ENCODE measurements around the gene SPATA16.
"Not testable (repeated sequence)": the region's sequence is repeated elsewhere in the genome, so short reads cannot be mapped to it uniquely, and the experiment has no call there.

The SPATA16 gene

DNA sequence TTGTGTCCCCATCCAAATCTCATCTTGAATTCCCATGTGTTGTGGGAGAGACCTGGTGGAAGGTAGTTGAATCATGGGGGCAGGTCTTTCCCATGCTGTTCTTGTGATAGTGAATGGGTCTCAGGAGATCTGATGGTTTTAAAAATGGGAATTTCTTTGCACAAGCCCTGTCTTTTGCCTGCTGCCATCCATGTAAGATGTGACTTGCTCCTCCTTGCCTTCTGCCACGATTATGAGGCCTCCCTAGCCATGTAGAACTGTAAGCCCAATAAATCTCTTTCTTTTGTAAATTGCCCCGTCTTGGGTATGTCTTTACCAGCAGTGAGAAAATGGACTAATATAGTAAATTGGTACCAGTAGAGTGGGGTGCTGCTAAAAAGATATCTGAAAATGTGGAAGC is 261.7 kb downstream of the SPATA16 start:
- DNase-seq (ENCODE audit: low spot score) = not testable (repeated sequence)

DNA sequence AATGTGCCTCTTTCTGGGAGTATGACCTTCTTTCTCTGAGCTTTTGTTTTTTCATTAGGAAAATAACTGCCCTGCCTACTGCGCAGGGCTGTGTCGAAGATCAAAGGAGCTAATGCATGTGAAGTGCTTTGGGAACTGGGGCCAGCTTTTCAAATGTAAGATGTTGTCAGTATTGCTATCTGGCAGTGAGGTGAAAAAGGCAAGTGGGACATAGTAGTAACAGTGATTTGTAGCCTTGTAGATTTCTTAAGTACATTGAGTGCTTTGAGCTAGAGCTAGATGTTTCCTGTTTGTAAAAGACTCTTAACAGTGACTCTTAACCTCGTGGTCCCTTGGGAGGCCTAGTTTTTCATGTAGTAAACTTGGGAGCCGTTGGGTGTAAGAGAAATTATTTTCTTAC is 264.0 kb downstream of the SPATA16 start:
- DNase-seq (ENCODE audit: low spot score) = no peak

DNA sequence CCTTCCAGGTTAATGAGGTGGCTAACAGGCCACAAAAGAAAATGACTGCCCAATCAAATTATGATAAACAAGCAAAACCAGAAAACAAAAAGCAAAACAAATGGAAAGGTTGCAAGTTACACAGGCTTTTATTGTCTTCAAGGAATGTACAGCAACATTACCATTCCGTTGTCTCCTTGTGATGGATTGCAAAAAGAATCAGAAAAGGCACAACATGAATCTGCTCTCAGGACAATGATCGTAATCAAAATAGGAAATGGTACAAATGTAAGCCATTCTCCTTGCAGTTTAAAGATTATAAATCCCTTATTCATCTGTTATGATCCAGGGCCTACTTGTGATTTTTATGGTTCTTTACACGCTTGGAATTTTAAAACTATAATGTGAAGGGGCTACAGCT is 264.7 kb downstream of the SPATA16 start:
- DNase-seq (ENCODE audit: low spot score) = no peak

DNA sequence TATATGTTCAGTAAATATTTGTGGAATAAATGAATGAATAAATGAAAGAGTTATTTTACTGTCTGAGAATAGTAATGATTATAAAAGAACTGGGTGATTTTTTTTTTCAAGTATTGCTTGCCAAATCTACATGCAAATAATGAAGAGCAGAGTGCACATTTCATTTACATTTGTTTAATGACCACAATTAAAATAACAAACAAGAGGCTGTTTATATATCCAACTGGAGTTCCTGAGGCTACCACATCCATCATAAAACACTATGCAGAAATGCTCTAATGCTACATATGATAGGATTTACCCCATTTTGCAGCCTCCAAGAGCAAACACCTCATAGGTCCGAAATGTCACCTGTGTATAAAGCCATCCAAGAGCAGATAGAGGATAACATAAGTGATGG is 266.0 kb downstream of the SPATA16 start:
- no peak for DNase-seq (ENCODE audit: low spot score)

DNA sequence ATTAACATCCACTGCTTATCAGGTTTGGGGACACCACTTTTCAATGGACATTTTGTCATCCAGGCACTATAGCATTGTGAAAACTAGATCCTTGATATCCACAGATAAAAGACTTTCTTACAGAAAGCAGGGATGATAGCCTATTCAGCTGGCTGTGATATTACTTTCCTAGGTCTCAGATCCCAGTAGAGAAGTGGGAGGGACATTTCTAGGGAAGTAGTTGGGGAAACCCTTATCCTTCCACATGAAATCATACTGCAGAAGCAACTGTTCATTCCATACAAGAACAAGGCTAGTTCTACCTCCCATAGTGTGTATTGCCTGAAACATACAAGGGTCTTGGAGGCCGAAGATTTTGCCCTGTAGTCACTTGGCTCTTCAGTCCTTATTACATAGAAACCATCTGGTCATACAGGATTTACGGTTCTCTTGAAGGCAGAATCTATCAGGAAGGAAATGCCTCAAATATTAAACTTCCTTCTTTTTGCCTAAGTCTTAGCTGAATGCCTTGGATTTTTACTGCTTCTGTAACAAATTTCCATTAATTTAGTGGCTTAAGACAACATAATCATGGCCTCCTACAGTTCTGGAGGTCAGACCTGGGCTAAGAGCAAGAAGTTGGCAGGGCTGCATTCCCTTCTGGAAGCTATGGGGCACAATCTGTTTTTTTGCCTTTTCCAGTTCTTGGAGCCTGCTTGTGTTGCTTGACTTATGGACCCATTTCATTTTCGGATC is 271.1 kb downstream of the SPATA16 start:
- no peak for DNase-seq (ENCODE audit: low spot score)

DNA sequence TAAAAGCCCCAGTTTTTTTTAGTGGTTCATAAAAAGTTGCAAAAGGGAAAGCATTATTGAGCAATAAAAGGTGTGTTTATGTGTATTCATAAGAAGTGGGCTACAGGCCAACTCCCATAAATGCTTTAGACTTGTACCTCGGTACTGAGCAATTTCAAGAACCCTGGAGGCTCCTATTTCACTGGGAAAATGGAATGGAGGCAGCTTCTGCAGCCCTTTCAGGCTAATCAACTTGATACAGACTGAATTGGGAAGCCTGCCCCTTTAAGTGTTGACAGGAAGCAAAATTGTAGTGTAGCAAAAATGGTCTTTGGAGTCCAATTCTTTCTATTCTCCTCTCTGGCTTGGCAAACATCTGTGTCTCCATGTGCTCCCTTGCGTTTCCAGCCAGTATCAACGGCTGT is 271.7 kb downstream of the SPATA16 start:
- no peak for DNase-seq (ENCODE audit: low spot score)

DNA sequence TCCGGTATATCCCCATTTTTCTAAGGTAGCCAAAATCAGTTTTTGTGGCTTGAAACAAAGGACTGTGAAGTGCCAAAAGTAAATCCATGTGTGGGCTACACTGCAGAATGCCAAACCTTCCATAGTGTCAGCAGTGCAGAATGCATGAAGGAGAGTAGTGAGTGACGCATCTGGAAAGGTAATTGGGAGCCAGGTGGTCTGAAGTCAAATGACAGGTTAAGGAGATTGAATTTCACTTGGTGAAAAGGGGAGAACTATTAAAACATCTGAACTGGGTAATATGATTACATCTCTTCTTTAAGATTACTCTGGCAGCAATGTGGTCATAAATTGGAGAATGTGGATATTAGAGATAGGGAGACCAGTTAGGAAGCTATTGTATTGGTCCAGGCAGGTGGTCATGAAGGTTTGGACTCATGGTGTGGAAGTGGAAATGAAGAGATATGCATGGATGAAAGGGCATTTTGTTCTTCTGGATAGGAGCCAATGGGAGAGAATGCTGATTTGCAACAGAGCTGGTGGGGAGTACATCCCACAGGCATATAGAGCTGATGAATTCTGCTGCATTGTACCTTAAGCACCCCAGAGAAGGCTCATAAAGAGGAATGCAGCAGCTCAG is 272.3 kb downstream of the SPATA16 start:
- DNase-seq (ENCODE audit: low spot score) = no peak

DNA sequence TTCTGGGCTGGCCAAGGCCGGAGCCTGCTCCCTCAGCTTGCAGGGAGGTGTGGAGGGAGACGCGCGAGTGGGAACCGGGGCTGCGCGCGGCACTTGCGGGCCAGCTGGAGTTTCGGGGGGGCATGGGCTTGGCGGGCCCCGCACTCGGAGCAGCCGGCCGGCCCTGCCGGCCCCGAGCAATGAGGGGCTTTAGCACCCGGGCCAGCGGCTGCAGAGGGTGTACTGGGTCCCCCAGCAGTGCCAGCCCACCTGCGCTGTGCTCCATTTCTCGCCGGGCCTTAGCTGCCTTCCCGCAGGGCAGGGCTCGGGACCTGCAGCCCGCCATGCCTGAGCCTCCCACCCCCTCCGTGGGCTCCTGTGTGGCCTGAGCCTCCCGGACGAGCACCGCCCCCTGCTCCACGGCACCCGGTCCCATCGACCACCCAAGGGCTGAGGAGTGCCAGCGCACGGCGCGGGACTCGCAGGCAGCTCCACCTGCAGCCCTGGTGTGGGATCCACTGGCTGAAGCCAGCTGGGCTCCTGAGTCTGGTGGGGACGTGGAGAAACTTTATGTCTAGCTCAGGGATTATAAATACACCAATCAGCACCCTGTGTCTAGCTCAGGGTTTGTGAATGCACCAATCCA is 274.2 kb downstream of the SPATA16 start:
- not testable (repeated sequence) for DNase-seq (ENCODE audit: low spot score)

DNA sequence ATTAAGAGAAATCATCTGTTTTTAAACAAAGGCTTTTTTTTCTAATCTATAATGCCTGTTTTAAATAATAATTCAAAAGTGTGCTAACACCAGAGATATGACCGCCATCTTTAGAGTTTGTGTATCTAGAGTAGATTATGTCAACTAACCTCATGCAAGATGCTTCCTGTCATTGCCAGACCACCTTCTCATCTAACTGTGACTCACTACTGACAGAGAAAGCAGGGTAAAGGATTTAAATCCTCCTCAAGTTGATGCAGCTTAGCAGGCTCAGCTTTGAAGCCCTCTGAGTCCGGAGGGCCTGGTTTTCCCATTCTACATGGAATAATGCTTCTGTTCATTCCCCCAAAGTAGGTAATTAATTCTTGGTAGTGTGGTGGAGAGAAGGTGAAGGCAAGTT is 282.0 kb downstream of the SPATA16 start:
- no peak for DNase-seq (ENCODE audit: low spot score)

DNA sequence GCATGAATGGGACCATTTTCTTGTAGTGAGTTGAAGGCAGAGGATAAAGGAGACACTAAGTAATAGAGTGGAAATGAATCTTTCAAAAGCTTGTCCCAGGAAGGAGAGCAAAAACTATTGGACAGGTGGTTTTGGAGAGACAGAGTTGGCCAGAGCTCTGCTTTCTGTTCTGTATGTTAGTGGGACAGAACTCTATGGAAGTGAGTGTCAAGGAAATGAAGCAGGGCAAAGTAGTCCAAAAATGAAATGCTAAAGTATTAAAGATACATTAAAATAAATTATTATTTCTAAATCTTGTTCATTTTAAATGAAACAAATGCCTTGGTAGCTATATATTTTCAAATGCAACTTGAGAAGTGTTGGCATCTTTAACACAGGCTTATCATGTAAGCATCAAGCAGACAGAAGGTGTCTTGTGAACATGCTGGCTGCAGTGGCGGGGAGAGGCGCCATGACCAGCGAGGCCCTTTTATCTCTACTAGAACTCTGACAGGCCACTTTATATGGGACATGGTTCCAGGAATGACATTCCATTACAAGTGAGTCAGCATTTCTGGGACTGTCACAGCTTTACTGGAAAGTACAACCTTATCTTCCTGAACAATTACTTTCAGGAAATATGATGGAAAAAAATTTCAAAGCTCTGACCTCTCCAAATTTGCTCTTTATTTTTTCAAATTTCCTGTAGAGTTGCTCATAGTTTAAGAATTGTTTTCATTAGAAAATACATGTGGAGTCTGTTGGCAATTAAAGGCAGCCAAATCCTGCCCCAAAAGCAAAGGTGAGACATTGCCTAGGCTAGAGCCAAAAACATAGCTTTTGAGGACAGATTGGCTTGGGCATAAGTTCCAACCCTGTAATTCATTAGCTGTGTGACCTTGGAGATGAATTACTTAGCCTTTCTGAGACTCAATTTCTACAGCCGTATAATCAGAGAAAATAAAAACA is 284.0 kb downstream of the SPATA16 start:
- DNase-seq (ENCODE audit: low spot score) = no peak

DNA sequence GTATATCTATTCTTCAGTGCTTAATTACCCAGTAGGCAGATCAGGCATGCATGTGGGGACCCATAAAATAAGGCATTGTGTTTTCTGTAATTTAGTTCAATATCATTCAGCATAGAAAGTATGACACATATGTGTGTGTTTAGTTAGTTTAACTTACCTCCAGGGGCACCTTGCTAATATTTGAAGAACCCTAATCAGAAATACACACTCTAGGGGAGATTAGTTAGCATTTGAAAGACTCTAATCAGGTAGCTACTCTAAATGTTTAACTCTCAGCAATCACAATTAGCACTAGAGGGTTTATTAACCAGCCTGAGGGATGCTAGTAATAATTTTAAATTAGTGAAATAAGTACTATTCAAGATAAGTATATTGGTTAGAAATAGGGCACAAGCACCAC is 286.0 kb downstream of the SPATA16 start:
- DNase-seq (ENCODE audit: low spot score) = no peak

DNA sequence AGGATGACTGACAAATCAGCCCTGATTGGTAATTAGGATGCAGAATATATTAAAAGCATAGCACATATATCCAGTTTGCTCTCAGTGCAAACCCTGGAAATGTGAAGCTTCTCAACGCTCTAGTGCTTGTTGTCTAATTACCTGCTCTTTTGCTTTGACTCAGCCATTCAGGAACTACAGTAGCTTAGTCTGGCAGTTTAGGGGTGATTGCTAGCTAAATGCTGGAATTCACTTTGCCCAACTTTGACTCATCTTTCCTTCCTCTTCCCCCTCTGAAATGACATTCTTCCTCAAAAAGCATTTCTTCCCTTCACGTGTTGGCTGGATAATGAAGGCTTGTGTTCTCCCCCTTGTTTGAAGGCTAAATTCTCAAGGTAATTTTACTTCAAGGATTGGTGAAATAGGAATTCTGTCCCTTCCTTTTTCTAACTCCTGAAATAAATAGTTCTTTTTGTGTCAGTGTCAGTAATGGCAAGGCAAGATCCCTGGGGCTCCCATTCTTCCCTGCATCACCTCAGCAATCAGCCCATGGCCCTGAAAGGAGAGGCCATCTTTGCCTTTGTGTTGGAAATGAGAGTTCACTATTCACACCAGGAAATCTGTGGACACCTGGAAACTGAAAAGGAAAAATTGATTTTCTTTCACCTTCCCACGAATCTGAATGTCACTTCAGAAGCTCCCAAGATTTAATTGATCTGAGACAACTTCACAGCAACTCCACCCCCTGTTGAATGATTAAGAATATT is 286.9 kb downstream of the SPATA16 start:
- no peak for DNase-seq (ENCODE audit: low spot score)

DNA sequence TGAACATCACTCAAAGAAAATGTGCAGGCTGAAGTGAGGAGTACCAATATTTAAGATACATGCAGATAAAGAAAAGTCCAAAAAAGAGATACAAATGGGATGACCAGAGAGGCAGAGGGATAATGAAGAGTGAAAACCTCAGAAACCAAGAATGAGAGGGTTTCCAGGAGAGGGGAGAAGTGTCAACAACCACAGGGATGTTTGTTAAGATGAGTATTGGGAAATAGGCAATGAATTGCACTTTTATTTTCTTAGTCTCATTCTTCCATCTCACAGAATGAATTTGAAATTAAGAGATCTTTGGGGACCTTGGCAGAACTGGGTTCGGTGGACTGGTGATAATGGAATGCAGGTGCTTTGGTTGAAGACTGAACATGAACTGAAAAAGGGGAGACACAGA is 288.0 kb downstream of the SPATA16 start:
- no peak for DNase-seq (ENCODE audit: low spot score)

DNA sequence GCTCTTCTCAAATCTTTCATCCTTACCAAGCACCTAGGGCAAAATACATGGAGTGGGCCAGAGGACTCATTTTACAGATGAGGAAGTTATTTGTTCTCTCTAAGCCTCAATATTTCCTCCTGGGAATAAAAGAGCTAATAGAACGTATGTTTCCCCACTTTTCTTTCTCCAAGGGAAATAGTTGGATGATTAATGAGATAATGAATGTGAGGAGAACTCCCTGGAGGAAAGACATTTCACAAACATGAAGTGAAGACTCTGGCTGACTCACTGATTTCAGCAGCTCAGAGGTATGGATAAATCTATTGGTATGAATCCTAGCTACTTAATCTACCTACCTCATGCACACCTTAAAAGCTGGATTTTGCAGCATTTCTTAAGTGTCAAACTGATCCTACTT is 292.1 kb downstream of the SPATA16 start:
- no peak for DNase-seq (ENCODE audit: low spot score)

DNA sequence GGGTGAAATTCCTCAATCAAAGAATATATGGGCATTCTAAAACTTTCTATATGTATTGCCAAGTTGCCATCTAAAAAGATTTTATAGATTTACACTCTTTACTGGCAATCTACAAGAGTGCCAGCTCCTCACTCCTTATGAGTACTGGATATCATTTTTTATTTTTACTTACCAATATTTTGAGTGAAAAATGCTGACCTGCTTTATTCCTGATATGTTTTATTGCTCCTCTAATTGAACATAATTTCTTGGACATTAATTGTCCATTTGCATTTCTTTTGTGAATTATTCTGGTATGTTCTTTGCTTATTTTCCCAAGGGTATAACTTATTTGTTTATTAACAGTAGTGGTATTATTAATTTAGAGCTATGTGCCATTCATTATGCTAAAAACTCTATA is 293.7 kb downstream of the SPATA16 start:
- DNase-seq (ENCODE audit: low spot score) = no peak

DNA sequence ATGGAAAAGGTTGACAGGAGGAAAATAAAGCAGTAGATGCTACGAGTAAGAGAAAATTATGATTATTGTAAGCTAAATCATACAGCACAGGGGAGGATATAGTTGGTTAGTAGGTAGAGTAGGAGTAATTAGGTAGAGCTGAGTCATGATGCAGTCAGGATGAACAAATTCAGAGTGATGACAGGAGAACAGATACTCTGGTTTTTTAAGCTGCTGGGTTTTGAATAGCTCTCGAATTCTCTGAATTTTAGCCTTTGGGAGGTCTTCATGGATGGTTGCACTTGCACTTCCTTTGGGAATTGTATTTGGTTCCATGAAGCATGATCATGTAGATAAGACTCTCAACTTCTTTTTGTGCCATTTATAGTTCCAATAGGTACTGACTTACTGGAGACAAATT is 294.3 kb downstream of the SPATA16 start:
- no peak for DNase-seq (ENCODE audit: low spot score)

DNA sequence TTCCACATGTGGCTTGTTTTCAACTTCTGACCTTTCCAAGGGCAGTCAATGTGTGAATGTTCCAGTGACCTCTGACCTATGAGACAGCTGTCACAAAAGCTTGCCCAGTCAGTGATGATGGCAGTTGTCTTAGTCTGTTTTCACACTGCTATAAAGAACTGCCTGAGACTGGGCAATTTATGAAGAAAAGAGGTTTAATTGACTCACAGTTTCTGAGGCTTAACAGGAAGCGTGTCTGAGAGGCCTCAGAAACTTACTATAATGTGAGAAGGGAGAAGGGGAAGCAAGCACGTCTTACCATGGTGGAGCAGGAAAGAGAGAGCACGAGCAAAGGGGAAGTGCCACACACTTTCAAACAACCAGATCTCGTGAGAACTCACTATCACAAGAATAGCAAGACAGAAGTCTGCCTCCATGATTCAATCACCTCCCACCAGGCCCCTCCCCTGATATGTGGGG is 294.9 kb downstream of the SPATA16 start:
- peak; percentile 2 for DNase-seq (ENCODE audit: low spot score)

DNA sequence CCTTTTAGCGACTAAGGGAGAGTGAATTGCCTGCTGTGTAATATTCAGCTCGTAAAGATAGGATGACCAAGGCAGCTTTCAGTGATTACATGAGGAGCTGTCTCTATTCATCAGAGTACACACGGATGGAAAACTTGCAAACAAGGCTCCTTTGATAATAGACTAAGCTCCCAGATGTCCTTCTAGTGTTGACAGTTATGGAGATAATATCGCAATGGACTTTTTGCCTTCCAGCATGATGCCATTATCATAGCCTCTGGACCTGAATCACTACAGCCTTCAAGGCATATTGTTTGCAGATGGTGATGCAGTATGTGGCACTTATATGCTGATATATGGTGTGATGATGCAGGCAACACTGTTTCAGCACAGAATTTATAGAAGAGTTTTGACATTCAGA is 296.6 kb downstream of the SPATA16 start:
- DNase-seq (ENCODE audit: low spot score) = no peak

DNA sequence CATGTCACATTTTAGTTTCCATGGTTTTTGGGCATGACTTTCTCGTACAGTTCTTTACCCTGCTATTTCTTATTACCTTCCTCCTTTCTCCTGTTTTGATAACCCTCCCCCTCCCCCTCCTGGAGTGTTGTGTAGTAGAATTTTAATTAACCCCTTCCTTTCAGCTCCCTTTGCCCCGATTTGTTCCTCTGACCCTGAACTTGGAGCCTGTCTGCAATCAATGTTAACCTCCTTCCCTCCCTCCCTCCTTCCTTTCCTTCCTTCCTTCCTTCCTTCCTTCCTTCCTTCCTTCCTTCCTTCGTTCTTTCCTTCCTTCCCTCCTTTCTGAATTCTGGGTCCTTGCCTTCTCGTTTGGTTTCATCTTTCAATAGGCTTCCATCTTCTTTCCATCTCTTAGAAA is 300.1 kb downstream of the SPATA16 start:
- DNase-seq (ENCODE audit: low spot score) = no peak

DNA sequence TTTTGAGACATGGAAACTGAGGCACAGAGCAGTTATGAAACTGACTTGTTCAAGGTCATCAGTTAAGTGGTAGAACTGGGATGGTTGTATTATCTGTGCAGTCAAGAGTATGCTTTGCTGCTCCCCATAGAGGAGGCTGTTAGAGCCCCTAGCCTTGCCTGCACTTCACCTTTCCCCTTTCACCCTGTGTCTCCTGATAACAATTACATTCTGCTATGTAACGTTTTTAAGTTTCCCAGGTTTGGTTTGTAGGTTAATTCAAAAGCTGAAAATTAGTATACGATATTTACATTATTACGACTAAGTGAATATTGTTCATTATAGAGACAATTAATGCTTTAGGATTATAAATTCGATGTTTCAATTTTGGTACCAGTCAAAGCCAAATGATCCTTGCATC is 300.6 kb downstream of the SPATA16 start:
- no peak for DNase-seq (ENCODE audit: low spot score)

DNA sequence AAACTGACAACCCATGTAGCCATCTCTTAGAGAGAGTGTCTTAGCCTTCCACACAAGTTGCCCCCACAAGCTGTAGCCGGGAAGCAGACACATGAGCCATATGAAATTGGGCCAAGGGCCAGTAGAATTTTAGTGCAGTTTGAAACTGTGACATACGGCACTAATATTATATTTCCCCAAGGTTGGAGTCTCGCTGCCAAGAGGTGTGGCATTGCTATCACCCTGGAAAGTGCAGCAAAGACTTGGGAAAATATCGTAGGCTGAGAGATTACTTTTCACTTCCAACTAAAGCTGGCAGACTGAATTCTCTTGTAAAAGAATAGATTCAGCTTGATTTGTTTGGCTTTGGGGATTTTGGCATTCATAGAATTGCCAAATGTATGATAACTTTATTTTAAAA is 301.4 kb downstream of the SPATA16 start:
- no peak for DNase-seq (ENCODE audit: low spot score)
